Measurements from ENCODE around the gene AR. TPM values are rescaled to one million over a fixed set of nuclear protein-coding genes. Genes with fewer than 3 reads are reported as not detected.
"Not testable (repeated sequence)": the region's sequence is repeated elsewhere in the genome, so short reads cannot be mapped to it uniquely, and the experiment has no call there.

Gene AR
- total RNA-seq, 4 donors from 2014 or later, result 6.8 to 9.9 (median 8.2) TPM

GRCh38 chrX:67635424-67635823 lies 91.6 kb downstream of the AR start:
- Histone ChIP-seq H3K27me3 (no peaks in the 10 kb centered on the region), H3K27ac (no peak overlapping the region), H3K9me3 (no peaks in the 10 kb centered on the region), H3K4me3 (no peak overlapping the region), H3K36me3 (no peaks in the 10 kb centered on the region), H3K4me1 (no peaks in the 10 kb centered on the region)
- intact Hi-C loops (cut with DNase I; ENCODE audit: low total_unique reads) (no loop called here), in situ Hi-C loops (cut with MboI; ENCODE audit: low sequenced_read_pairs in 4 of 4) (no loop called here)
- no peak for DNase-seq
- no peak for ATAC-seq
- TF ChIP-seq POLR2A (IDR thresholded peaks at IDR 0.05), result no peak
- TF ChIP-seq CTCF (IDR thresholded peaks at IDR 0.05 in 4 of 5, conservative IDR thresholded peaks at IDR 0.05 in 1 of 5), result no peak

- no peaks in the 10 kb centered on the region for H3K9me3 ChIP-seq
- no peaks in the 10 kb centered on the region for H3K36me3 ChIP-seq
- H3K27me3 ChIP-seq, result no peaks in the 10 kb centered on the region
- TF ChIP-seq POLR2A (IDR thresholded peaks at IDR 0.05) (no peak), CTCF (IDR thresholded peaks at IDR 0.05 in 4 of 5, conservative IDR thresholded peaks at IDR 0.05 in 1 of 5) (no peak)
- H3K27ac ChIP-seq, result no peak overlapping the region
- H3K4me1 ChIP-seq, result no peaks in the 10 kb centered on the region
- ATAC-seq (no peak), DNase-seq (no peak)
- intact Hi-C loops (cut with DNase I; ENCODE audit: low total_unique reads) (no loop called here), in situ Hi-C loops (cut with MboI; ENCODE audit: low sequenced_read_pairs in 4 of 4) (no loop called here)
- no peak overlapping the region for H3K4me3 ChIP-seq
These were observed 92.7 kb downstream of the AR start for GRCh38 chrX:67636532-67636931.

GRCh38 chrX:67637293-67637692 lies 93.5 kb downstream of the AR start:
- intact Hi-C loops (cut with DNase I; ENCODE audit: low total_unique reads), result not testable (repeated sequence)

GRCh38 chrX:67648361-67648760 lies 104.5 kb downstream of the AR start:
- H3K27ac ChIP-seq, result no peak overlapping the region
- no peaks in the 10 kb centered on the region for H3K36me3 ChIP-seq
- H3K4me3 ChIP-seq, result no peak overlapping the region
- no peaks in the 10 kb centered on the region for H3K9me3 ChIP-seq
- in situ Hi-C loops (cut with MboI; ENCODE audit: low sequenced_read_pairs in 4 of 4) (no loop called here), intact Hi-C loops (cut with DNase I; ENCODE audit: low total_unique reads) (no loop called here)
- ATAC-seq (no peak), DNase-seq (no peak)
- H3K4me1 ChIP-seq, result no peaks in the 10 kb centered on the region
- TF ChIP-seq CTCF (IDR thresholded peaks at IDR 0.05 in 4 of 5, conservative IDR thresholded peaks at IDR 0.05 in 1 of 5) (no peak), POLR2A (IDR thresholded peaks at IDR 0.05) (no peak)
- no peaks in the 10 kb centered on the region for H3K27me3 ChIP-seq

More at GRCh38 chrX:67637293-67637692, 93.5 kb downstream of the AR start:
- DNase-seq; H3K27me3 ChIP-seq; H3K4me1 ChIP-seq; H3K27ac ChIP-seq; H3K36me3 ChIP-seq; H3K9me3 ChIP-seq; ATAC-seq; H3K4me3 ChIP-seq; in situ Hi-C loops (cut with MboI; ENCODE audit: low sequenced_read_pairs in 4 of 4): not testable (repeated sequence)

- Histone ChIP-seq H3K27me3 (no peaks in the 10 kb centered on the region), H3K9me3 (no peaks in the 10 kb centered on the region), H3K36me3 (no peaks in the 10 kb centered on the region), H3K4me1 (no peaks in the 10 kb centered on the region), H3K27ac (no peak overlapping the region), H3K4me3 (no peak overlapping the region)
- TF ChIP-seq POLR2A (IDR thresholded peaks at IDR 0.05), result no peak
- no peak for TF ChIP-seq CTCF (IDR thresholded peaks at IDR 0.05 in 4 of 5, conservative IDR thresholded peaks at IDR 0.05 in 1 of 5)
- no peak for DNase-seq
- intact Hi-C loops (cut with DNase I; ENCODE audit: low total_unique reads), result no loop called here
- ATAC-seq, result no peak
- in situ Hi-C loops (cut with MboI; ENCODE audit: low sequenced_read_pairs in 4 of 4), result no loop called here
These were observed 107.8 kb downstream of the AR start for GRCh38 chrX:67651437-67652142.
